Amygdala (tissue), 56 donors: Measurements from ENCODE around the gene ZBTB46.

Source experiments
- DNase-seq, 56 donors: peaks; one replicate each; lab custom pipeline; 2025; lab: John Stamatoyannopoulos, UW

Gene ZBTB46

DNA sequence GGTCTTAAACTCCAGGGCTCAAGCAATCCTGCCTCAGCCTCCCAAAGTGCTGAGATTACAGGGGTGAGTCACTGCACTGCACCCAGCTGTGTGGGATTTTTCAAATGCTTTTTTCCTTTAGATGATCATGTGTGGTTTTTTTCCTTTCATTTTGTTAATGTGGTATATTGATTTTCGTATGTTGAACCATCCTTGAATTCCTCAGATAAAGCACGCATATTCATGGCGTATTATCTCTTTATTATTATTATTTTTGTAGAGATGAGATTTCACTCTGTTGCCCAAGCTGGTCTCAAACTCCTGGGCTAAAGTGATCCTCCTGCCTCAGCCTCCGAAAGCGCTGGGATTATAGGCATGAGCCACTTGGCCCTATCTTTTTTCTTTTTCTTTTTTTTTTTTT is 116.2 kb downstream of the ZBTB46 start:
- no peak for DNase-seq

DNA sequence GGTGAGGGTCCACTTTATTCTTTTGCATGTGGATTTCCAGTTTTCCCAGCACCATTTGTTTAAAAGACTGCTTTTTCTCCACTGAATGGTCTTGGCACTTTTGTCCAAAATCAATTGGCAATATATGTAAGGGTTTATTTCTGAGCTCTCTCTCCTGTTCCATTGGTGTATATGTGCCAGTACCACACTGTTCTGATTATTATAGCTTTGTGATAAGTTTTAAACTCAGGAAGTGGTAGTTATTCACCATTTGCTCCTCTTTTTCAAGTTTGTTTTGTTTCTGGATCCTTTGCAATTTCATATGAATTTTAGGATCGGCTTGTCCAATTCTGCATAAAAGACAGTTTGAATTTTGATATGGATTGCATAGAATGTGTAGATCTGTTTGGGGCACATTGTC is 118.9 kb downstream of the ZBTB46 start:
- DNase-seq, result no peak

DNA sequence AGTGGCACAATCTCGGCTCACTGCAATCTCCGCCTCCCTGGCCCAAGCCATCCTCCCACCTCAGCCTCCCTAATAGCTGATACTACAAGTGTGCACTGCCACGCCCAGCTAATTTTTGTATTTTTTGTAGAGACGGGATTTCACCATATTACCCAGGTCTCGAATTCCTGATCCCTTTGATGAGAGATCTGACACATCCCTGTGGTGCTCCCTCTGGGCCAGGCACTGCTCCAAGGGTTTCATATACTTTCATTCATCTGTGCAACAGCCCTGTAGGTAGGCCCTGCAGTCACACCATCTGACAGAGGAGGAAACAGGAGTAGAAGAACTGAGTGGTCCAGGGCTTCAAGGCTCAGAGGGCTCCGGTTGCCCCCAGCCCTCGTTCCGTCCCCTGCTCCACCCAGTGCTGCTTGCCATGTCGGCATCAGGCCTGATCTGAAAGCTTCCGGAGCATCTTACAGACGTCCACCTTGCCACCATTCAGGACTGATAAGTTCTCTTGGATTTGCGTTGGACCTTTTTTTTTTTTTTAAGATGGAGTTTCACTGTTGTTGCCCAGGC is 119.9 kb downstream of the ZBTB46 start:
- no peak for DNase-seq

DNA sequence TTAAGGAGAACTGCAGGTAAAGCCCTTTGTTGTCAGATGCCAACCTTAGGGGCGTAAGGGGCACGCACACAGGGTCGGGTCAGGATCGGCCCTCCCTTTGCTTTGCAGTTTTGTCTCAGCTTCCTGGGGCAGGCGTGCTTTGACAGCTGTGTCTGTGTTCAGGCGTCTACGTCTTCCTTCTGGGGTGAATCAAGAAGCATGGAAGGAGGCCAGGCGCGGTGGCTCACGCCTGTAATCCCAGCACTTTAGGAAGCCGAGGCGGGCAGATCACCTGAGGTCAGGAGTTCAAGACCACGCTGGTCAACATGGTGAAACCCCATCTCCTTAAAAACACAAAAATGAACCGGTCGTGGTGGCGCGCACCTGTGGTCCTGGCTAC is 121.9 kb downstream of the ZBTB46 start:
- DNase-seq, result no peak

DNA sequence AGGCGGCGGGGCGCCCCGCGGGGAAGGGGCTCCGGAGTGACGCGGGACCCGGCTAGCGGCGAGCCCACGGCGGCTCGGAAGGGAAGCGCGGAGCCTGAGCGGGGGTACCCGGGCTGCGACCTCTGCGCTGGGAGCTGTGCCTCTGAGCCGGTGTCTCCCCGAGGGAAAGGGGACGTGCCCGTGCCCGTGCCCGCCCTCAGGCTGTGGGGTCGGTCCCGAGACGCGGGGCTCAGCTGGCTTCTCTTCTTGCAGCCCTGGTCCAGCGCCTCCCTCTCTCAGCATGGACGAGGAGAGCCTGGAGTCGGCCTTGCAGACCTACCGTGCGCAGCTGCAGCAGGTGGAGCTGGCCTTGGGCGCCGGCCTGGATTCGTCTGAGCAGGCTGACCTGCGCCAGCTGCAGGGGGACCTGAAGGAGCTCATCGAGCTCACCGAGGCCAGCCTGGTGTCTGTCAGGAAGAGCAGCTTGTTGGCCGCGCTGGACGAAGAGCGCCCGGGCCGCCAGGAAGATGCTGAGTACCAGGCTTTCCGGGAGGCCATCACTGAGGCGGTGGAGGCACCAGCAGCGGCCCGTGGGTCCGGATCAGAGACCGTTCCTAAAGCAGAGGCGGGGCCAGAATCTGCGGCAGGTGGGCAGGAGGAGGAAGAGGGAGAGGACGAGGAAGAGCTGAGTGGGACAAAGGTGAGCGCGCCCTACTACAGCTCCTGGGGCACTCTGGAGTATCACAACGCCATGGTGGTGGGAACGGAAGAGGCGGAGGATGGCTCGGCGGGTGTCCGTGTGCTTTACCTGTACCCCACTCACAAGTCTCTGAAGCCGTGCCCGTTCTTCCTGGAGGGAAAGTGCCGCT is 122.5 kb downstream of the ZBTB46 start:
- no peak for DNase-seq

DNA sequence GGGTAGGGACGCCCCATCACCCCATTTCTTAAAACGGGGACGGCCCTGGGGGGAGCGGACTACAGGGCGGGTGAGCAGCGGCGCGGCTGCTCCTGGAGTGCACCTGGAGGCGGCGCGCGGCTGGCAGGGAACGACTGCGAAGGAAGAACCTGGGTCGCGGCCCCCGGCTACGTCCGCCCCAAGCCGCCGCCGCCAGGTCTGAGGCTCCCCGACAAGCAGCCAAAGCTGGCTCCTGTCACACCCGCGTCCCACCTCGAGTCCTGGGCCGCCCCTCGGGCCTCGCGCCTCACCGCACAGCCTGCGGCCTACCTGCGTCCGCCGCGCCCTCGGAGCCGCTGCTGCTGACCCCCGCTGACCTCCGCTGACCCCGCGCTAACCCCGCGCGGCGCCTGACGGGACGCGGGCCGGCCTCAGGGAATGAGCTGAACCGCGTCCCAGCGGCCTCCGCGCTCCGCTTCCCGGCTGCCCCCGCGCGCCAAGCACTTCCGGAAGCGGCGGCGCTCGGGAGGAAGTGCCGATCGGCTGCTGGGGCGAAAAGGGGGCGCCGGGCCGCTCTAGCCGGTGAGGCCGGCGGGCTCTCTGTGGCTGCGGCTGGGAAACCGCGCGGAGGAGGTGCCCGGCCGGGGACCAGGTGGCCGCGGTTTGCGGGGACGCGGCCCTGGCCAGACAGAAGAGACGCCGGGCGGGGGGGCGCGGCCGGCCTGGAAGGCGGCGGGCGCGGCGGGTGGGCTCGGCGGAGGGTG is 123.3 kb downstream of the ZBTB46 start, which contains the start of the genes ARFRP1 and ZGPAT:
Gene ARFRP1 (minus strand): TSS at position 419 of the 743 bp plus-strand sequence. CDS start 885 bp downstream, outside the sequence.
Gene ZGPAT (plus strand): TSS at position 482 of the 743 bp plus-strand sequence. CDS start 542 bp downstream, outside the sequence.
- peak in 55 of 56 donors; percentile 20 to 95 (median 84) for DNase-seq

DNA sequence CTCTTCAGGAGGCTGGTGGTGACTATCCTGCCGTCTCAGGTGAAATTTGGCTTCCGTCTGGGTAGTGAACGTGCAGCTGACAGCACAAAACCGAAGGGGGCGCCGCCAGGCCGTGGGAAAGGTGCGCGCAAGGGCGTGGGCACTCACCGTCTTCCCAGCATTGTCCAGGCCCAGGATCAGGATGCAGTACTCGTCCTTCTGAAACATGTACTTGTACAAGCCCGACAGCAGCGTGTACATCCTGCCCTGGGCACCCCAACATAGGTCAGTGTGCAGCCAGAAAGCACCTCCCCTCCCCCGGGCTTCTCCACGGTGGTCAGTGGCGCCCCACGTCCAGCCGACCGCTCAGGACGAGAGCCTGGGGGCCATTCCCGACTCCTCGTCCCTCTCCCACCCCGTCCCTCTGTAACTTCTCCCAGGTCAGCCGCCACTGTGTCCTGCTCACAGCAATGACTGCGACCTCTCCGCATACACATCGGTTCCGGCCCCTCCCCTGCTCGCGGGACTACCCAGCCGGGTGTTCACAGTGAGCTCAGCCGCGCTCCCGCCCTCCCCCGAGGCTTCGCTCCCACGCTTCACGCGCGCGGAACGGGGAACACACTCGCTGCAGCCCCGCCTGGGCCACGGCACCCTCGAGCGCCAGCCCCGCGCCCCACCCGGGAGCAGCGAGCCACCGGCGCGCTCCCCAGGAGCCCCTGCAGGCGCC is 124.1 kb downstream of the ZBTB46 start:
- peak in 4 of 56 donors; percentile 17 to 55 (median 46) for DNase-seq

DNA sequence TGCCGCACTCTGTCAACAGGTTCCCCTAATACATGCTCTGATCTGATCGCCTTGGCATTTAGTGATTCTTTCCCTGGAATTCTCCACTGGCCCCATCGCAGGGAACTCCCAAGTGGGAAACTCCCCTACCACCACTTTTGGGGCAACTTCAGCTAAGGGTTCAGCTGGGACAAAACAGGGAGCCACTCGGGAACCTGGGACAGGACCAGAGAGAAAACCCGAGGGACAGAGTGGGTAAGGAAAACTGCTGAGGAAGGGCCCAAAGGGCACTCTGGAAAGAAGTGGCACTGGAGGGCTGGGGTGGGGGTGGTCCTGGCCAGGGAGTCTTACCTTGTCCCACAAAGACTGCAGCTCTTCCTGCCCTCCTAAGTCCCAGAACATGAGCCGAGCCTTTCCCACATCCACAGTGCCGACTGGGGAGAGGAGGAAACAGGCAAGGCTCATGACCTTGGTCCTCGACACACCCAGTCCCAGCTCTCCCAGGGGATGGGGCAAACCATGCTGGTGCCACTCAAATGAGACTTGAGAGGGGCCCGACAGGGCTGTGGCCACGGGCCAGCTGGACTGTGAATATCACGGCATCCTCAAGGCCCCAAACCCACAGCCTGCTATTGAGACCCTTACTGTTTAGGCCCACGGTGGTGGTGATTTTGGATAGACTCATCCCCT is 124.9 kb downstream of the ZBTB46 start:
- no peak for DNase-seq

DNA sequence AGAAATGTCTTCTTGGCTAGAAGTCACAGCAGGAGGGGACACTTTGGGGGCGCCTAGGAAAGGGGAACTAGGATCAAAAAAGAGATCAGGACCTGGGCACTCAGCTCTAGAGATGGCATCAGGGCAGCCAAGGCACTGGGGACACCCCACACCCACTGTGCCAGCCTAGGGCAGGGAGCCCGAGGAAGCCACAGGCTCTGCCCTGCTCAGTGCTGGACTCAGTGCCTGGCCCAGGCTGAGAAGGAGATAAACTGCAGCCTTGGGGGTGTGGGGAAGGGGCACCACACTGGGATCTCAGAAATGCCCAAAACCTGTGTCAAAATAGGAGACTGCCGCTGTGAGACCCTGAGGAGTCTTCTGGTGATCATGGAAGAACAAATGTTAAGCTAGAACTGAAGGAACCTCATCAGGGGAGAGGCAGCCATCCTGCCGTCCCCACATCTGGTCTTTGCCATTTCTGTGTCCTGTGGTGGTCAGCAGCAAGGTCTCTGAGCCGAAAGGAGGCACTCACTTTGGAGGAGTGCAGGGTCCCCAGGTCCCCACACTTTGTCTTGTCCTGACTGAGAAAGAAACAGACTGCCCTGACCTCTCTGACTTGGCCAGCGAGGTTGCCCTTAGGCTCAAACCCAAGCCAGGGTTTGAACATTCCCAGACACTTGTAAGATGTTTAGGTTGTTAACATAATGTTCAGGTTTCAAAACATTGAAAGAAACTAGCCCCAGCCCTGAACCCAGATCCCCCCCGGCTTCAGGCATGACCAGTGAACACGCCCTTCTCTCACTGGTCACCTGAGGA is 125.6 kb downstream of the ZBTB46 start:
- no peak for DNase-seq

DNA sequence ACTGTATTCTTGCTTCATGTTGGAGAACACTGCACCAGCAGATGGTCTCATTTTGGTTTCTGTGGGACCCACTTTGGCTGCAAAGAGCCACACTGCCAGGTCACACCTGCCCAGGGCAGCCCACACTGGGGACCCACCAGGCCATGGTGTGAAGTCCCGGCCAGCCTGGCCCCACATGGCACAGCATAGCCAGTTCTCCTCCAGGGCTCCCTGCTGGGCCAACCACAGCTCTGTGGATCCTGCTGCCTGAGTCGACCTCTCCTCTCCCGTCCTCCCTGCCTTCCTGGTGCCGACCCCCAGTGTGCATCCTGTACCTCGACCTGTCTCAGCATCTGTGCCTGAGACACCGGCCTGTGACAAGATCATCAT is 126.3 kb downstream of the ZBTB46 start:
- no peak for DNase-seq

DNA sequence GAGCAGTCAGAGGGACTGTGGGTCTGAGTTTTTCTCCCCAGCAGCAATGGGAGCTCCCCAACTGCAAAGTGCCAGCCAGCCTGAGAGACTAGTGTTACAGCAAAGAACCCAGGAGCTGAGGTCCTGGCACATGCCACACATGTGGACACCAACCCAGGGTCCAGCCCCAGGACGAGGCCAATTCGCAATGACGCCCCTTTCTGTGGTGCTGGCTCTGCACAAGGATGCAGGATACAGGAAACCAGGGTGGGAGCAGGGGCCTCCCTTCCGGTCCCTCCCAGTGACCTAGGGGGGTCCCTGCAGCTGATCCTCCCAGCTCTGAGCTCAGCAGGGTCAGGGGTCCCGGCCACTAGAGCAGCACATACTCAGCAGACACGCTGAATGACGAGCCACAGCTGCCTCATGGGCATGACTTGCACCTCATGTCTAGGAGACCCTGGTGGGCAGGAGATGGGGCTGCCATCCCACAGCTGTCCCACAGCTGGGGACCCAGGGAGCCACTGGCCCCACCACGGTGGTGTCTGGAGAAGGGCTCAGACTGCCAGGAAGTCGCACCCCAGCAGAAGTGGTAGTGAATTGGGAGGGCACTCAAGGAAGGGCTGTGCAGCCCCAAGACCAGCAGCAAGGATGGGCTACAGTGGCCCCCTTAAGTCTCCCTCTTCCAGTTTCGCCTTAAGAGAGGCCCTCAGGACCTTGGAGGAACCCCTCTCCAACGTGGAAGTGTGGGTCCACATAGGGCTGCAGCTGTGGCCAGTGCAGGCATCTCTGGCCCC is 126.9 kb downstream of the ZBTB46 start:
- DNase-seq, result no peak

DNA sequence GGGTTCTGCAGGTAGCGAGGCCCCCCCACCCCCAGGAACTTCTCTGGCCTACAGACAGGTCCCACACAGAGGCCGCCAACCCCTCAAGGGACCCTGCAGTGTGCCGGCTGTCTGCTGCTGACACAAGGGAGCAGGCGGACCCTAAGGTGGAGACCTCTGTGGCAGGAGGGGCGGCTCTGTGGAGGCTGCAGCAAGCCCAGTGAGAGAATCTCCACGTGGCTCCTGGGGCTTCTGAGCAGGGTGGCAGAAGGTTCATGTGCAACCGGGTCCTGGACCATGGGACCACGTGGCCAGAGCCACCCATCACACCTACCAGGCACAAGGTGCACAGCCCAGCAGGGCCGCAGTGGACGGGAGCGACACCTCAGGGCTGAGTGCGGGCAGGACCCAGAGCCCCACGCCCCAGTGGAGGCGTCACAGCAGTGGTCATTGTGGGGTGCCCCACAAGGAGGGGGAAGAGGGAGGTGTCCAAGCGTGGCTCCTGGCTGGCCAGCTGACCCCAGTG is 127.5 kb downstream of the ZBTB46 start:
- no peak for DNase-seq

DNA sequence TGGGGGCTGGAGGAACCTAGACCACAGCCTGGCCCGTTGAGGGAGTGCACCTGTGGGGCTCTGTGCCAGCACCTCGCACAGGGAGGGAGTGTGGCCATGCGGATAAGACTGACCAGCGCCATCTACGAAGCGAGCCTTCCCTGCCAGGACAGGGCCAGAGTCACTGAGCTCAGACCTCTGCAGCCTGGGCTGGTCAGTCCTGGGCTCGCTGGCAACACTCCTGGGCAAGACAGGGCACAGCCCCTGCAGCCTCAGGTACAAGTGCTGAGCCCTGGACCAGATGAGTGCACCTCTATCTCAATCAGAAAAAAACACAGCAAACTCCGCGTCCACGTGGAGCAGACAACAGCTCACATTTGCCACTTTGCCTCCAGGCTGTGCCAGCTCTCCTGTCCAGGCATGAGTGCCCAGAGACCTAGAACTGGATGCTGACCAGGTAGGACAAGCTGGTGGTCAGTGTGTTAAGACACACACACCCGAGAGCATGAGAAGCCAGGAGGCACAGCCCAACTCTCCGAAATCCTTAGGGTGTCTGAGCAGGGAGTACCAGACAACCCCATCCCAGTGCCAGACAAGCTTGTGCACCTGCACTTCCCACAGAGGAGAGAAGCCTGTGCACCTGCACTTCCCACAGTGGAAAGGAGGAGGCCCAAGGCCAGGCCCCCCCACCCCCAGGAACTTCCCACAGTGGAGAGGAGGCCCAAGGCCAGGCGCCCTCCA is 128.2 kb downstream of the ZBTB46 start:
- DNase-seq, result no peak

DNA sequence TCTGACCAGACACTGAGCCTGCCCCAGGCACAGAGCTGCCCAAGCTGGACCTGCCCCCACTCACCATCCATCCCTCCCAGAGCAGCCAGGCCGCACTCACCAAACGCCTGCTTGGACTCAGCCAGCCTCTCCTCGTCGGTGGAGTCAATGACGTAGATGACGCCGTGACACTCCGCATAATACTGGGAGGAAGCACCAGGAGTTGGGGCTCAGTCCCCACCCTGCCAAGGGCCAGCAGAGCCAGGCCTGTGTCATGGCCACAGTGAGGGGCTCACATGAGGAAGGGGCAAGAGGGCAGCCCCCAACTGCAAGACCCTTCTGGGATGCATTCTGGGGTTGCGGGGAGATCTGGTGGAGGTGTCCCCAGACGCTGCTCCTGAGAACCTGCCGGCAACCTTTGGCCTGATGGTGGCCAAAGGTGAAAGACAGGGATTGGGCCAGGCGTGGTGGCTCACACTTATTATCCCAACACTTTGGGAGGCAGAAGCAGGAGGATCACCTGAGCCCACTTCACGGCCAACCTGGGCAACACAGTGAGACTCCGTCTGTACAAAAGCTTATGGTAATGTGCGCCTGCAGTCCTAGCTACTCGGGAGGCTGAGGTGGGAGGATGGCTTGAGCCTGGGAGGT is 128.9 kb downstream of the ZBTB46 start:
- DNase-seq, result no peak

DNA sequence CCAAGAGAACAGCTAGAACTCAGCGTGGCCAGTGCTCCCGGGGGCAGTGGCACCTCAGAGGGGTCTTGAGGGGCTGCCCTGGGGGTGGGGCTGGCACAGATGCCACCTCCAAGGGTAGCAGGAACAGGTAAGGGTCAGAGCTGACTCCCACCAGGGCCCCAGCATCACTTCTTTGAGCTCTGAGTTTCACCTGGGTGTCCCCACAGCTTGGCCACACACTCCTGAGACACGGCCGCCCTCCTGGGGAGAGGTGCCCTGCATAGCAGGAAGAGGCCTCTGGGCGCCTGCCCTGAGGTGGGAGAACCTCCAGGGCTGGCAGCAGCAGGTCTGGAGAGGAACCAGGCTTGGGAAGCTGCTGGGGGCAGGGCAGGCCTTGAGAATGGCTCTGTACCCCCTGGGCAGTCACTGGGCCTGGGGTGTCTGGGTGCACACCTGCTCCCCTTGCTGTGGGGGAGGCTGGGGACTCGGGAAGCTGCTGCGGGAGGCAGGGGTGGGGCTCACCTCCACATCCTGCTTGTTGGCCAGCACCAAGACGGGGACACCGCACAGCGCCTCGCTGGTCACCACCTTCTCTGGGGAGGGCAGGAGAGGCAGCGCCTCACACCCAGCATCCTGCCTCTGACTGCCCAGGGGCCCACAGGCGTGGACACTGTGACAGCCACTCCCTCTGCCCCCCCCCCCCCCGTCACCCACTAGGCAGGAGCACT is 129.6 kb downstream of the ZBTB46 start:
- DNase-seq, result no peak

DNA sequence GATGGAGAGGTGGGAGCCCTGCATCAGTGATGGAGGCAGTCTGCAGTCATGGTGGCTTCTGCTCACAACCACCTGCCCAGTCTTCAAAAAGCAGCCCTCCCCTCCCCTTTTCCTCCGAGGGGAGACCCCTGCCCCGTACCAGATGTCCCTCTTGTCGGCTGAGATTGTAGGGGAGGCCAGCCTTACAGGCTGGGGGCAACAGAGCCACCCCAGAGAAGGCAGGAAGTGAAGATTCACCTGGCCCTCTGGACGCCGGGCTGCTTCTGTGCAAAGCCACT is 130.1 kb downstream of the ZBTB46 start:
- no peak for DNase-seq
